Measurements from ENCODE around the gene NPIPA7.
"Not testable (repeated sequence)": the region's sequence is repeated elsewhere in the genome, so short reads cannot be mapped to it uniquely, and the experiment has no call there.

Gene NPIPA7

GRCh38 chr16:16378840-16379239 is at the start of gene NPIPA7:
TSS of gene NPIPA7 (plus strand) at chr16:16379140. CDS start at chr16:16379245, 105 bp downstream.
- DNase-seq = not testable (repeated sequence)

DNA sequence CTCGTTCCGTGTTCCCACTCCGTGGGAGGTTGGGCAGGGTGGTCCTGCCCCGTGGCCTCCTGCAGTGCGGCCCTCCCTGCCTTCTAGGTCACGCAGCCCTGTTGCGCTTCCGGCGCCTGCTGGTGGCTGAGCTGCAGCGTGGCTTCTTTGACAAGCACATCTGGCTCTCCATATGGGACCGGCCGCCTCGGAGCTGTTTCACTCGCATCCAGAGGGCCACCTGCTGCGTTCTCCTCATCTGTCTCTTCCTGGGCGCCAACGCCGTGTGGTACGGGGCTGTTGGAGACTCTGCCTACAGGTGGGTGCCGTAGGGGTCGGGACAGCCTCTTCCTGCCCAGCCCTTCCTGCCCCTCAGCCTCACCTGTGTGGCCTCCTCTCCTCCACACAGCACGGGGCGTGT is 47.5 kb upstream of the NPIPA7 start:
- DNase-seq = not testable (repeated sequence)

- DNase-seq = not testable (repeated sequence)
These were observed 21.4 kb upstream of the NPIPA7 start for GRCh38 chr16:16357556-16357955.

DNA sequence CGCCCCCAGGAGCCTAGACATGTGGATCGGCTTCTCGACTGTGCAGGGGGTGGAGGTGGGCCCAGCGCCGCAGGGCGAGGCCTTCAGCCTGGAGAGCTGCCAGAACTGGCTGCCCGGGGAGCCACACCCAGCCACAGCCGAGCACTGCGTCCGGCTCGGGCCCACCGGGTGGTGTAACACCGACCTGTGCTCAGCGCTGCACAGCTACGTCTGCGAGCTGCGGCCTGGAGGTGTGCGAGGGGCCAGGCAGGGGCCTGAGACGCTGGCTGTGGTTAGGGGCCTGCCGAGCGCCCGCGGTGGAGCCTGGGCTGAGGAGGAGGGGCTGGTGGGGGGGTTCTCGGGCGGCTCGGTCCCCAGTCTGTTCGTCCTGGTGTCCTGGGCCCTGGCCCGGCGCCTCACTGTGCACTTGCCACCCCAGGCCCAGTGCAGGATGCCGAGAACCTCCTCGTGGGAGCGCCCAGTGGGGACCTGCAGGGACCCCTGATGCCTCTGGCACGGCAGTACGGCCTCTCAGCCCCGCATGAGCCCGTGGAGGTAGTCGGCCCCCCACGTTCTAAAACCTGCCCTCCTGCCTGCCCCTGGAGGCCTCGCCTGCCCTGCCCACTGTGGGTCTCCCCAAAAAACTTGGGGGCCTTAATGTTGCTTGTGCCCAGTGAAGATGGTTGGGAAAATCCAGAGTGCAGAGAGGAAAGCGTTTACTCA is 20.2 kb upstream of the NPIPA7 start:
- not testable (repeated sequence) for DNase-seq

- not testable (repeated sequence) for DNase-seq
These were observed 15.3 kb upstream of the NPIPA7 start for GRCh38 chr16:16363595-16363994.

DNA sequence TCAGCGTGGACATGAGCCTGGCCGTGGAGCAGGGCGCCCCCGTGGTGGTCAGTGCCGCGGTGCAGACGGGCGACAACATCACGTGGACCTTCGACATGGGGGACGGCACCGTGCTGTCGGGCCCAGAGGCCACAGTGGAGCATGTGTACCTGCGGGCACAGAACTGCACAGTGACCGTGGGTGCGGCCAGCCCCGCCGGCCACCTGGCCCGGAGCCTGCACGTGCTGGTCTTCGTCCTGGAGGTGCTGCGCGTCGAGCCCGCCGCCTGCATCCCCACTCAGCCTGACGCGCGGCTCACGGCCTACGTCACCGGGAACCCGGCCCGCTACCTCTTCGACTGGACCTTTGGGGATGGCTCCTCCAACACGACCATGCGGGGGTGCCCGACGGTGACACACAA is 14.8 kb upstream of the NPIPA7 start:
- DNase-seq = not testable (repeated sequence)

DNA sequence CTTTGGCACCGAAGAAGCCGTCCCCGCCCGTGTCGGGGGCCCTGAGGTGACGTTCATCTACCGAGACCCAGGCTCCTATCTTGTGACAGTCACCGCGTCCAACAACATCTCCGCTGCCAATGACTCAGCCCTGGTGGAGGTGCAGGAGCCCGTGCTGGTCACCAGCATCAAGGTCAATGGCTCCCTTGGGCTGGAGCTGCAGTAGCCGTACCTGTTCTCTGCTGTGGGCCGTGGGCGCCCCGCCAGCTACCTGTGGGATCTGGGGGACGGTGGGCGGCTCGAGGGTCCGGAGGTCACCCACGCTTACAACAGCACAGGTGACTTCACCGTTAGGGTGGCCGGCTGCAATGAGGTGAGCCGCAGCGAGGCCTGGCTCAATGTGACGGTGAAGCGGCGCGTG is 14.2 kb upstream of the NPIPA7 start:
- not testable (repeated sequence) for DNase-seq

DNA sequence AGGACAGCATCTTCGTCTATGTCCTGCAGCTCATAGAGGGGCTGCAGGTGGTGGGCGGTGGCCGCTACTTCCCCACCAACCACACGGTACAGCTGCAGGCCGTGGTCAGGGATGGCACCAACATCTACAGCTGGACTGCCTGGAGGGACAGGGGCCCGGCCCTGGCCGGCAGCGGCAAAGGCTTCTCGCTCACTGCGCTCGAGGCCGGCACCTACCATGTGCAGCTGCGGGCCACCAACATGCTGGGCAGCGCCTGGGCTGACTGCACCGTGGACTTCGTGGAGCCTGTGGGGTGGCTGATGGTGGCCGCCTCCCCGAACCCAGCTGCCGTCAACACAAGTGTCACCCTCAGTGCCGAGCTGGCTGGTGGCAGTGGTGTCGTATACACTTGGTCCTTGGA is 13.6 kb upstream of the NPIPA7 start:
- DNase-seq = not testable (repeated sequence)

- DNase-seq = not testable (repeated sequence)
These were observed 13.1 kb upstream of the NPIPA7 start for GRCh38 chr16:16365851-16366250.

DNA sequence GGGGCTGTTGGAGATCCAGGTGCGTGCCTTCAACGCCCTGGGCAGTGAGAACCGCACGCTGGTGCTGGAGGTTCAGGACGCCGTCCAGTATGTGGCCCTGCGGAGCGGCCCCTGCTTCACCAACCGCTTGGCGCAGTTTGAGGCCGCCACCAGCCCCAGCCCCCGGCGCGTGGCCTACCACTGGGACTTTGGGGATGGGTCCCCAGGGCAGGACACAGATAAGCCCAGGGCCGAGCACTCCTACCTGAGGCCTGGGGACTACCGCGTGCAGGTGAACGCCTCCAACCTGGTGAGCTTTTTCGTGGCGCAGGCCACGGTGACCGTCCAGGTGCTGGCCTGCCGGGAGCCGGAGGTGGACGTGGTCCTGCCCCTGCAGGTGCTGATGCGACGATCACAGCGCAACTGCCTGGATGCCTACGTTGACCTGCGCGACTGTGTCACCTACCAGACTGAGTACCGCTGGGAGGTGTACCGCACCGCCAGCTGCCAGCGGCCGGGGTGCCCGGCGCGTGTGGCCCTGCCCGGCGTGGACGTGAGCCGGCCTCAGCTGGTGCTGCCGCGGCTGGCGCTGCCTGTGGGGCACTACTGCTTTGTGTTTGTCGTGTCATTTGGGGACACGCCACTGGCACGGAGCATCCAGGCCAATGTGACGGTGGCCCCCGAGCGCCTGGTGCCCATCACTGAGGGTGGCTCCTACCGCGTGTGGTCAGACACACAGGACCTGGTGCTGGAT is 12.2 kb upstream of the NPIPA7 start:
- not testable (repeated sequence) for DNase-seq

DNA sequence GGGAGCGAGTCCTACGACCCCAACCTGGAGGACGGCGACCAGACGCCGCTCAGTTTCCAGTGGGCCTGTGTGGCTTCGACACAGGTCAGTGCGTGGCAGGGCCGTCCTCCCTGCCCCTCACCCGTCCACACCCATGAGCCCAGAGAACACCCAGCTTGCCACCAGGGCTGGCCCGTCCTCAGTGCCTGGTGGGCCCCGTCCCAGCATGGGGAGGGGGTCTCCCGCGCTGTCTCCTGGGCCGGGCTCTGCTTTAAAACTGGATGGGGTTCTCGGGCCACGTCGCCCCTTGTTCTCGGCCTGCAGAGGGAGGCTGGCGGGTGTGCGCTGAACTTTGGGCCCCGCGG is 11.7 kb upstream of the NPIPA7 start:
- not testable (repeated sequence) for DNase-seq

GRCh38 chr16:16369081-16369856 is 9.7 kb upstream of the NPIPA7 start:
- not testable (repeated sequence) for DNase-seq

GRCh38 chr16:16371136-16371735 is 7.7 kb upstream of the NPIPA7 start:
- not testable (repeated sequence) for DNase-seq

DNA sequence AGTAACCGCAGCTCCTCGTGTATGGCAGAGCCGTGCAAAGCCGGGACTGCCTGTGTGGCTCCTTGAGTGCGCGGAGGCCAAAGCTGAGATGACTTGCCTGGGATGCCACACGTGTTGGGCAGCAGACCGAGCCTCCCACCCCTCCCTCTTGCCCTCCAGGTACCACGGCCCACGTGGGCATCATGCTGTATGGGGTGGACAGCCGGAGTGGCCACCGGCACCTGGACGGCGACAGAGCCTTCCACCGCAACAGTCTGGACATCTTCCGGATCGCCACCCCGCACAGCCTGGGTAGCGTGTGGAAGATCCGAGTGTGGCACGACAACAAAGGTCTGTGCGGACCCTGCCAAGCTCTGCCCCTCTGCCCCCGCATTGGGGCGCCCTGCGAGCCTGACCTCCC is 4.7 kb upstream of the NPIPA7 start:
- DNase-seq = not testable (repeated sequence)

DNA sequence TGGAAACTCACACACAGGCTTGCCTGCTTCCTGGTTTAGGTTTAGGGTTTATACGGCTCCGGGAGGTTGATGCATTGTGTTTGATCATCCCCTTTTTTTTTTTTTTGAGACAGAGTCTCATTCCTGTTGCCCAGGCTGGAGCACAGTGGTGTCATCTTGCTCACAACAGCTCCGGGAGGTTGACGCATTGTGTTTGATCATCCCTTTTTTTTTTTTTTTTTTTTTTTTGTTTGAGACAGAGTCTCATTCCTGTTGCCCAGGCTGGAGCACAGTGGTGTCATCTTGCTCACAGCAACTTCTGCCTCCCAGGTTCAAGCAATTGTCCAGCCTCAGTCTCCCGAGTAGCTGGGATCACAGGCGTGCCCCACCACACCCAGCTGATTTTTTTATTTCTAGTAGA is 20.7 kb downstream of the NPIPA7 start:
- DNase-seq = not testable (repeated sequence)

DNA sequence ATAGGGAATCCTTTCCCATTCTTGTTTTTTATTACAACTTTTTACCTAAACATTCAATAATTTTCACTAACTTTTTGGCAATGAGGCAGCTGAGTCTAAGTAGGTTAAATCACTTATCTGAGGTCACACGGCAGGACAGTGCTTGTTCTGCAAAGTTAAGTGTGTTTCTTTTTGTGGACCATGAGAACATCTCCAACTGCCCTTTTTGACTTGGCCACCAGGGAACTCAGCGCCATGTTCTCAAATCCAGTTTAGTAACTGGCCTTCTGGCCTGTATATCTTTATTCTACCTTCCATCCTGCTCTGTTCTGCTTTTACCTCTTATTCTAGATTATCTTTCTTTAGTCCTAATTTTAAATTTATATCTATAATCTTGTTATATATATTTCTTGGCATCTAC is 23.4 kb downstream of the NPIPA7 start:
- not testable (repeated sequence) for DNase-seq

DNA sequence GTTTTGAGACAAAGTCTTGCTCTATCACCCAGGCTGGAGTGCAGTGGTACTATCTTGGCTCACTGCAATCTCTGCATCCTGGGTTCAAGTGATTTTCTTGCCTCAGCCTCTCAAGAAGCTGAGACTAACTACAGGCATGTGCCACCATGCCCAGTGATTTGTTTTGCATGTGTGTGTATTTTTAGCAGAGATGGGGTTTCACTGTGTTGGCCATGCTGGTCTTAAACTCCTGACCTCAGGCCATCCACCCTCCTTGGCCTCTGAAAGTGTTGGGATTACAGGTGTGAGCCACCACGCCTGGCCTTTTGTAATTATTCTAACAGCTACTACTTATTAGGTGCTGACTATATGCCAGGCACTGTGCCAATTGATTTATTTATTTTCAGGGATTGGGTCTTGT is 25.3 kb downstream of the NPIPA7 start:
- DNase-seq = not testable (repeated sequence)

GRCh38 chr16:16405421-16405820 is 26.5 kb downstream of the NPIPA7 start:
- DNase-seq = not testable (repeated sequence)

- DNase-seq = not testable (repeated sequence)
These were observed 29.5 kb downstream of the NPIPA7 start for GRCh38 chr16:16408430-16408829.

DNA sequence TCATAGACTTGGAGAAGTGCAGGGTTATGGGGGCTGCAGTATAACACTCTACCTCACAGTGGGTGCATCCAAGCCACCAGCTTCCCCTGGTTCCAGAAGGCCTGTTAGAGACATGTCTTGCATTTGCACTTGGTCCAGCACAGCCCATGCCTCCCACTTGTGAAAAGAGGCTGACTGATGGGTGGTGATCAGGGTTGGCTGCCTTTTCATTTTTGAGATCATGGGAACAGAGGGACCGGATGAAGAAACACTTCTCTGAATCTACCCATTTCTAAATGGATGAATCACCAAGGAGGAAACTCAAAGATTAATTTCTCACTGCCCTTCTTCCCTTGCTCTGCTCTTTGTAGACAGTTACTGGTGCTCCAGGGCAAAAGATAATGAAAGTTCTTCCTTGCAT is 34.8 kb downstream of the NPIPA7 start:
- DNase-seq = not testable (repeated sequence)

DNA sequence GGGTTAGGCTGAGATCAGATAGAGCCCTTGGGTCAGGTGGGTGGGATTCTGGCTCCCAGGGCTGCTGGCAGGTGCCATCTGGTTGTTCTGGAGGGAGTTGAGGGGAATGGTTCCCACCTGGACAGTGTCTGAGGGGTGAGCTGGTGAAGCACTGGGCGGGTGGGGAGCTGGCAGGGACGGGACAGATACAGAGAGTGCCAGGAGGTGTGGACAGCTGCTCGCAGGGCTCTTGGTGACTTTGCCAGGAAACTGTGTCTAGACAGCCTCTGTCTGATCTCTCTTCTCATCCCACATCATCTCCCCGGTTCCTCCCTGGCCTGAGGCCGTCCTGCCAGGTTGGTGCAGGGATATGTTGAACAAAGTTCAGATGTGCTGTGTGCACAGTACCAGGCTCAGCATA is 38.1 kb downstream of the NPIPA7 start:
- DNase-seq = not testable (repeated sequence)

DNA sequence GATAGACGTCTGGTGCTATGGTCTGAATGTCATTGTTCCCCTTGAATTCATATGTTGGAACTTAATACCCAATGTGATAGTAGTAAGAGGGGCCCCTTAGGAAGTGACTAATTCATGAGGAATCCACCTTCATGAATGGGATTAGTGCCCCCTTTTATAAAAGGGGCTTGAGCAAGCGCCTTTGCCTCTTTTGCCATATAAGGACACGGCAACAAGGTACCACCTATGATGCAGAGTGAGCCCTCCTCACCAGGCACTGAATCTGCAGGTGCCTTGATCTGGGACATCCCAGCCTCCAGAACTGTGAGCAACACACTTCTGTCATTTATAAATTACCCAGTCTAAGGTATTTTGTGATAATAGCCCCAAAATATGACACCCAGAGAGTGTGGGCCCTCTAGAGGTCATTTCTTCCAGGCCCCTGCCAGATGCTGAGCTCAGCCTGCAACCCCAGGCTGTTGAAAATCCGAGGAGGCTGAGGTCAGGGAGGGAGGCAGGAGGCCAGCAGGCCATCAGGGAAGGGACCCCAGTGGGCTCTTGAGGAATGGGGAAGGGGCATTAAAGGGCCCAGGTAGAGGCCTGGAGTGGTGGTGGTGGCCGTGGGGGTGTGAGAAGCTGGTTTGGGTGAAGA is 39.1 kb downstream of the NPIPA7 start:
- DNase-seq = not testable (repeated sequence)

GRCh38 chr16:16420515-16420914 is 41.6 kb downstream of the NPIPA7 start:
- not testable (repeated sequence) for DNase-seq

Data from NCI-H2081 treated with DMSO at 0.1 percent for 48 hours (cell line).